ENCODE data around the gene SLC66A2.

GRCh38 chr18:79952996-79953559 lies 1.6 kb upstream of the SLC66A2 start:
- TF ChIP-seq POLR2A (IDR thresholded peaks at IDR 0.05) (no peak), CTCF (IDR thresholded peaks at IDR 0.05) (no peak)
